LNCAP (cell line): ENCODE data around the gene RD3L.

Experiments used
- TF ChIP-seq, protein P1 (sequence below): fragments of 450-650 bp; IDR thresholded peaks from 2 replicates; pipeline ENCODE4 v1.5.1; 2017; ENCODE audit warnings: mild to moderate bottlenecking

Gene RD3L

GRCh38 chr14:103941973-103942736 is at the start of gene RD3L:
Gene RD3L (minus strand): TSS chr14:103942529. CDS start chr14:103941695, 834 bp downstream.
- TF ChIP-seq, protein P1, sequence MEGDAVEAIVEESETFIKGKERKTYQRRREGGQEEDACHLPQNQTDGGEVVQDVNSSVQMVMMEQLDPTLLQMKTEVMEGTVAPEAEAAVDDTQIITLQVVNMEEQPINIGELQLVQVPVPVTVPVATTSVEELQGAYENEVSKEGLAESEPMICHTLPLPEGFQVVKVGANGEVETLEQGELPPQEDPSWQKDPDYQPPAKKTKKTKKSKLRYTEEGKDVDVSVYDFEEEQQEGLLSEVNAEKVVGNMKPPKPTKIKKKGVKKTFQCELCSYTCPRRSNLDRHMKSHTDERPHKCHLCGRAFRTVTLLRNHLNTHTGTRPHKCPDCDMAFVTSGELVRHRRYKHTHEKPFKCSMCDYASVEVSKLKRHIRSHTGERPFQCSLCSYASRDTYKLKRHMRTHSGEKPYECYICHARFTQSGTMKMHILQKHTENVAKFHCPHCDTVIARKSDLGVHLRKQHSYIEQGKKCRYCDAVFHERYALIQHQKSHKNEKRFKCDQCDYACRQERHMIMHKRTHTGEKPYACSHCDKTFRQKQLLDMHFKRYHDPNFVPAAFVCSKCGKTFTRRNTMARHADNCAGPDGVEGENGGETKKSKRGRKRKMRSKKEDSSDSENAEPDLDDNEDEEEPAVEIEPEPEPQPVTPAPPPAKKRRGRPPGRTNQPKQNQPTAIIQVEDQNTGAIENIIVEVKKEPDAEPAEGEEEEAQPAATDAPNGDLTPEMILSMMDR: no peak

- TF ChIP-seq, protein P1: no peak
These were observed 47.6 kb upstream of the RD3L start for GRCh38 chr14:103989964-103990363.

DNA sequence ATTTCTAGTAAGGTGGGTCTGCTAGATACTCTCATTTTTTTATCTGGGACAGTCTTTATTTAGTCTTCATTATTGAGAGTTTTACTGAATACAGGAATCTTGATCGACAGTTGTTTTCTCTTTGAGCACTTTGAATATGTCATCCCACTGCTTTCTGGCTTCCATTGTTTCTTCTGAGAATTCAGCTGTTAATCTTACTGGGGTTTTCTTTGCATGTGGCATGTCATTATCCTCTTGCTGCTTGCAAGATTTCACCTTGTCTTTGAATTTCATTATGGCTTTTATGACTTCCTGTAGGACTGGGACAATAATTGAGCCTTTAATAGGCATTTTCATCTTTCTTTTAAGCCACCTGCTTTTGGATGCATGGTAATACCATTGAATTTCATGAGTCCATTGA is 46.7 kb upstream of the RD3L start:
- TF ChIP-seq, protein P1: no peak

DNA sequence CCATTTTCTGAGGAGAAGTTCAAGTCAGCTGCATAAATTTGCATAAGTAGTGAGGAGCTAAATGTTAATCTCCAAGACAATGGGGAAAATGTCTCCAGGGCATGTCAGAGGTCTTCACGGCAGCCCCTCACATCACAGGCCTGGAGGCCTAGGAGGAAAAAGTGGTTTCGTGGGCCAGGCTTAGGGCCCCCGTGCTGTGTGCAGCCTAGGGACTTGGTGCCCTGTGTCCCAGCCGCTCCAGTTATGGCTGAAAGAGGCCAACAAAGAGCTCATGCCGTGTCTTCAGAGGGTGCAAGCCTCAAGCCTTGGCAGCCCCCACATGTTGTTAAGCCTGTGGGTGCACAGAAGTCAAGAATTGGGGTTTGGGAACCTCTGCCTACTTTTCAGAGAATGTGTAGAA is 41.9 kb upstream of the RD3L start:
- TF ChIP-seq, protein P1: no peak

GRCh38 chr14:103980623-103981238 is 38.4 kb upstream of the RD3L start:
- TF ChIP-seq, protein P1: peak; percentile 70

GRCh38 chr14:103974575-103974974 is 32.2 kb upstream of the RD3L start:
- TF ChIP-seq, protein P1: no peak

GRCh38 chr14:103973354-103973753 is 31.0 kb upstream of the RD3L start:
- TF ChIP-seq, protein P1: no peak
